Gastroesophageal sphincter (tissue), 3 donors: ENCODE results near the gene LEPR.

Experiments
- EP300 ChIP-seq: sonication (generic); formaldehyde crosslinking; IDR thresholded peaks from one replicate; pipeline ENCODE4 v1.6.1; 2017; ENCODE audit warnings: antibody characterized with exemption, mild to moderate bottlenecking
- POLR2A ChIP-seq, 2 donors: fragments of 450-650 bp; IDR thresholded peaks; one replicate each; pipeline ENCODE4 v1.6.1; 2017; ENCODE audit warnings: antibody characterized with exemption in 2 of 2, mild to moderate bottlenecking in 2 of 2, moderate library complexity in 1 of 2
- POLR2AphosphoS5 ChIP-seq: sonication (generic); formaldehyde crosslinking; IDR thresholded peaks from one replicate; pipeline ENCODE4 v1.6.1; 2017; ENCODE audit warnings: antibody characterized with exemption
- TF ChIP-seq, protein P1 (sequence below), 4 experiments: fragments of 200-600 bp in 2 of 4; fragments of 450-650 bp in 2 of 4; sonication (generic) in 1 of 4; IDR thresholded peaks; one replicate each; pipeline ENCODE4 v1.5.1; 2017 to 2019; ENCODE audit warnings: antibody characterized with exemption in 4 of 4, mild to moderate bottlenecking in 2 of 4, moderate library complexity in 2 of 4

DNA sequence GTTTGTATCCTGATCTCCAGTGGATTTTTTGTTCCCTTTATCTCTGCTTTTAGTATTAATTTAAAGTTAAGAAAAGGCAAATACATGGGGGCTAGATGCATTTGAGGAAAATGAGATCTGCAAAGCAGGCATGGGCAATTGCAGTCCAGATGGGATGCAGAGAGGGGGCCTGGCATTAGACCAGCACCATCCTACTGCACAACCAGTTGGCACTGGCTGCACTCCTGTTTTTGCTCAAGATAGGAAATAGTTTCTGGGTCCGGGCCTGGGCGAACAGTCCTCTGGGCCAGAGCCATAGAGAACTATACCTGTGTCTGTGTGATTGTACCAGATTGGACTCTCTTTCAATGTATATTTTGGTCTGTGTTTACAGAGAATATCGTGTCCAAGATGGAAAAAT is 34.0 kb upstream of the LEPR start:
- TF ChIP-seq, protein P1, sequence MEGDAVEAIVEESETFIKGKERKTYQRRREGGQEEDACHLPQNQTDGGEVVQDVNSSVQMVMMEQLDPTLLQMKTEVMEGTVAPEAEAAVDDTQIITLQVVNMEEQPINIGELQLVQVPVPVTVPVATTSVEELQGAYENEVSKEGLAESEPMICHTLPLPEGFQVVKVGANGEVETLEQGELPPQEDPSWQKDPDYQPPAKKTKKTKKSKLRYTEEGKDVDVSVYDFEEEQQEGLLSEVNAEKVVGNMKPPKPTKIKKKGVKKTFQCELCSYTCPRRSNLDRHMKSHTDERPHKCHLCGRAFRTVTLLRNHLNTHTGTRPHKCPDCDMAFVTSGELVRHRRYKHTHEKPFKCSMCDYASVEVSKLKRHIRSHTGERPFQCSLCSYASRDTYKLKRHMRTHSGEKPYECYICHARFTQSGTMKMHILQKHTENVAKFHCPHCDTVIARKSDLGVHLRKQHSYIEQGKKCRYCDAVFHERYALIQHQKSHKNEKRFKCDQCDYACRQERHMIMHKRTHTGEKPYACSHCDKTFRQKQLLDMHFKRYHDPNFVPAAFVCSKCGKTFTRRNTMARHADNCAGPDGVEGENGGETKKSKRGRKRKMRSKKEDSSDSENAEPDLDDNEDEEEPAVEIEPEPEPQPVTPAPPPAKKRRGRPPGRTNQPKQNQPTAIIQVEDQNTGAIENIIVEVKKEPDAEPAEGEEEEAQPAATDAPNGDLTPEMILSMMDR (IDR thresholded peaks at IDR 0.05) = no peak
- TF ChIP-seq POLR2A (IDR thresholded peaks at IDR 0.05) (no peak), EP300 (no peak), POLR2AphosphoS5 (no peak)
